WTC11 (cell line): ENCODE data around the gene PRKAR2B. TPM values are rescaled to one million over a fixed set of nuclear protein-coding genes. Genes with fewer than 3 reads are reported as not detected.

ENCODE experiments used
- ATAC-seq: fragments of 200-7000 bp; cut with Tn5 transposase; 2 replicates; pipeline ENCODE4 v1.10.0; 2021; ENCODE audit warnings: mild to moderate bottlenecking, moderate library complexity
- CTCF ChIA-PET: fragments of 300-600 bp; sonication (Branson Sonifier 250); formaldehyde crosslinking; loops from one replicate; lab custom pipeline; 2021; ENCODE audit warnings: antibody characterized with exemption; lab: Charles Lee
- POLR2A ChIA-PET: fragments of 350-600 bp; sonication (Branson Sonifier 250); formaldehyde crosslinking; loops from one replicate; lab custom pipeline; 2021; ENCODE audit warnings: antibody characterized with exemption; lab: Charles Lee
- DNase-seq: peaks from one replicate; pipeline ENCODE4 v3.0.0; 2021; ENCODE audit warnings: low spot score
- H3K27ac Mint-ChIP-seq: 2 replicates; pipeline ENCODE4 v1.8.0; 2021; ENCODE audit warnings: mixed read lengths
- H3K27me3 Mint-ChIP-seq: 2 replicates; pipeline ENCODE4 v1.8.0; 2021; ENCODE audit warnings: low read depth, mild to moderate bottlenecking, moderate library complexity, mixed read lengths
- H3K36me3 Mint-ChIP-seq: 2 replicates; pipeline ENCODE4 v1.8.0; 2021; ENCODE audit warnings: mixed read lengths
- H3K4me1 Mint-ChIP-seq: 2 replicates; pipeline ENCODE4 v1.8.0; 2022; ENCODE audit warnings: mixed read lengths
- H3K4me3 Mint-ChIP-seq: 2 replicates; pipeline ENCODE4 v1.8.0; 2021; ENCODE audit warnings: mild to moderate bottlenecking, moderate library complexity, mixed read lengths
- H3K9me3 Mint-ChIP-seq: 2 replicates; pipeline ENCODE4 v1.8.0; 2021; ENCODE audit warnings: mixed read lengths
- ARID4B ChIP-seq: sonication (generic); formaldehyde crosslinking; IDR thresholded peaks from 2 replicates; pipeline ENCODE4 v1.8.0; 2023; ENCODE audit warnings: missing genetic modification reagents, mild to moderate bottlenecking, borderline replicate concordance
- CREM ChIP-seq: sonication (generic); formaldehyde crosslinking; IDR thresholded peaks from 2 replicates; pipeline ENCODE4 v1.8.1; 2022; ENCODE audit warnings: mild to moderate bottlenecking, missing genetic modification reagents, moderate library complexity
- MAX ChIP-seq: sonication (generic); formaldehyde crosslinking; IDR thresholded peaks from 2 replicates; pipeline ENCODE4 v1.8.0; 2022; ENCODE audit warnings: mild to moderate bottlenecking, missing genetic modification reagents
- MYBL2 ChIP-seq: sonication (generic); formaldehyde crosslinking; IDR thresholded peaks from 2 replicates; pipeline ENCODE4 v1.8.1; 2023; ENCODE audit warnings: mild to moderate bottlenecking, moderate library complexity, missing genetic modification reagents
- STAT6 ChIP-seq: sonication (generic); formaldehyde crosslinking; conservative IDR thresholded peaks from 2 replicates; pipeline ENCODE4 v1.8.1; 2023; ENCODE audit warnings: mild to moderate bottlenecking, low read depth, missing genetic modification reagents, moderate library complexity
- USF2 ChIP-seq: sonication (generic); formaldehyde crosslinking; IDR thresholded peaks from 2 replicates; pipeline ENCODE4 v1.8.1; 2023; ENCODE audit warnings: mild to moderate bottlenecking, missing genetic modification reagents, moderate library complexity
- ZNF121 ChIP-seq: sonication (generic); formaldehyde crosslinking; IDR thresholded peaks from 2 replicates; pipeline ENCODE4 v1.8.0; 2023; ENCODE audit warnings: missing genetic modification reagents
- ZNF396 ChIP-seq: fragments of 250-450 bp; sonication (Bioruptor Pico); IDR thresholded peaks from 2 replicates; pipeline ENCODE4 v1.8.0; 2021; ENCODE audit warnings: mild to moderate bottlenecking, moderate library complexity, borderline replicate concordance
- total RNA-seq: library from RNA; stranded (reverse); gene quantifications from 3 replicates; pipeline ENCODE4 v1.2.3, GENCODE V29; 2021

The PRKAR2B gene
- total RNA-seq, 1 experiment from 2014 or later = 29.6 TPM

GRCh38 chr7:107128217-107128616 lies 83.7 kb downstream of the PRKAR2B start:
- Mint-ChIP-seq H3K9me3 (no peaks in the 10 kb centered on the region), H3K27me3 (no peaks in the 10 kb centered on the region)

GRCh38 chr7:107128748-107129147 lies 84.2 kb downstream of the PRKAR2B start:
- Mint-ChIP-seq H3K36me3 (no peaks in the 10 kb centered on the region), H3K9me3 (no peaks in the 10 kb centered on the region), H3K4me3 (no peak overlapping the region), H3K27me3 (no peaks in the 10 kb centered on the region), H3K4me1 (peaks cover 42% of the 10 kb centered on the region), H3K27ac (no peak overlapping the region)
- no peak for TF ChIP-seq USF2
- no peak for ATAC-seq
- CTCF ChIA-PET = no interaction called here
- POLR2A ChIA-PET = no interaction called here
- no peak for DNase-seq

More at GRCh38 chr7:107128217-107128616, 83.7 kb downstream of the PRKAR2B start:
- ChIA-PET POLR2A (no interaction called here), CTCF (no interaction called here)
- H3K36me3 Mint-ChIP-seq = no peaks in the 10 kb centered on the region
- no peak for TF ChIP-seq USF2
- TF ChIP-seq MYBL2 = no peak
- no peak for TF ChIP-seq CREM
- TF ChIP-seq ZNF396 (CRISPR knock-in tag) = no peak
- TF ChIP-seq MAX (CRISPR knock-in tag) = no peak
- no peak for TF ChIP-seq STAT6 (CRISPR knock-in tag)
- H3K4me1 Mint-ChIP-seq = peaks cover 42% of the 10 kb centered on the region
- H3K4me3 Mint-ChIP-seq = no peak overlapping the region
- no peak for ATAC-seq
- no peak for DNase-seq
- H3K27ac Mint-ChIP-seq = no peak overlapping the region

- Mint-ChIP-seq H3K4me3 (peak overlapping the region; percentile 33), H3K36me3 (peaks cover 6% of the 10 kb centered on the region), H3K27me3 (no peaks in the 10 kb centered on the region), H3K27ac (peak overlapping the region; percentile 94), H3K4me1 (peaks cover 37% of the 10 kb centered on the region), H3K9me3 (peaks cover 12% of the 10 kb centered on the region)
- DNase-seq (no peak), ATAC-seq (peak; percentile 96)
- CTCF ChIA-PET = interaction anchor here (0.7 to 5.1 kb wide), 15 partner anchors 12 to 338 kb away, joined by 3 to 60 read pairs (median 5); partner anchors contain the start of genes HBP1 and PRKAR2B
- TF ChIP-seq ZNF121 (CRISPR knock-in tag) (0 out of 2 replicates have a peak, but pooled peaks have one; percentile 0), ARID4B (CRISPR knock-in tag) (no peak)
- POLR2A ChIA-PET = no interaction called here
These were observed 86.1 kb downstream of the PRKAR2B start for GRCh38 chr7:107130487-107131220.
